Measurements from ENCODE around the gene MRGPRX1. TPM values are rescaled to one million over a fixed set of nuclear protein-coding genes. Genes with fewer than 3 reads are reported as not detected.
"Not testable (repeated sequence)": the region's sequence is repeated elsewhere in the genome, so short reads cannot be mapped to it uniquely, and the experiment has no call there.

Gene MRGPRX1
- total and polyA plus RNA-seq, 2 donors (not counting 3 experiments of a cell fraction or from before 2014, with no cell fraction given): not detected

GRCh38 chr11:18927550-18928322 is 11.5 kb downstream of the MRGPRX1 start:
- FAIRE-seq (no peak), DNase-seq (ENCODE audit: low read depth, low spot score) (no peak)
- Histone ChIP-seq H3K36me3 (ENCODE audit: control insufficient read depth in 2 of 2, extremely low read depth in 1 of 2, insufficient read depth in 2 of 2, low read length in 2 of 2) (no peaks in the 10 kb centered on the region), H3K4me1 (ENCODE audit: control insufficient read depth, extremely low read depth, insufficient read depth, low read length) (no peaks in the 10 kb centered on the region), H3K27ac (ENCODE audit: insufficient read depth, low read depth, low read length) (no peak overlapping the region), H3K27me3 (ENCODE audit: control insufficient read depth in 2 of 2, insufficient read depth in 2 of 2, low read length in 2 of 2) (peaks cover 0 to 4% of the 10 kb centered on the region in 2 experiments), H2AFZ (ENCODE audit: low read depth, low read length) (no peak overlapping the region), H3K79me2 (ENCODE audit: control insufficient read depth, insufficient read depth, low read length) (no peaks in the 10 kb centered on the region), H3K9me3 (replicated peaks; ENCODE audit: control insufficient read depth, insufficient read depth, low read length) (no peaks in the 10 kb centered on the region), H3K9ac (replicated peaks; ENCODE audit: extremely low read depth, insufficient read depth, low read length) (no peak overlapping the region), H3K9me1 (replicated peaks; ENCODE audit: control insufficient read depth, extremely low read depth, insufficient read depth, low read length) (no peaks in the 10 kb centered on the region), H4K20me1 (replicated peaks; ENCODE audit: control insufficient read depth, extremely low read depth, insufficient read depth, low read length) (no peaks in the 10 kb centered on the region), H3K4me2 (ENCODE audit: insufficient read depth, low read length) (no peak overlapping the region), H3K4me3 (replicated peaks in 1 of 3; ENCODE audit: insufficient read depth in 1 of 3, low read depth in 1 of 3, low read length in 3 of 3) (no peak overlapping the region)
- TF ChIP-seq POLR2A (IDR thresholded peaks at IDR 0.05; ENCODE audit: low read depth, low read length) (no peak), CTCF (IDR thresholded peaks at IDR 0.05; ENCODE audit: extremely low read depth in 1 of 2, insufficient read depth in 1 of 2, low read depth in 1 of 2, low read length in 2 of 2) (no peak), MYC (IDR thresholded peaks at IDR 0.05; ENCODE audit: low read depth, low read length) (no peak), FOS (IDR thresholded peaks at IDR 0.05; ENCODE audit: borderline replicate concordance, insufficient read depth, low read length) (no peak), GATA2 (IDR thresholded peaks at IDR 0.05; ENCODE audit: insufficient read depth, insufficient read length, low read depth, low read length) (no peak), POLR2AphosphoS5 (IDR thresholded peaks at IDR 0.05; ENCODE audit: insufficient read depth, low read depth, low read length) (no peak), EZH2 (IDR thresholded peaks at IDR 0.05; ENCODE audit: borderline replicate concordance, low read depth, low read length, severe bottlenecking) (no peak), JUN (IDR thresholded peaks at IDR 0.05; ENCODE audit: borderline replicate concordance, insufficient read depth, insufficient read length, low read depth) (no peak)
- TF ChIP-seq, protein P1, sequence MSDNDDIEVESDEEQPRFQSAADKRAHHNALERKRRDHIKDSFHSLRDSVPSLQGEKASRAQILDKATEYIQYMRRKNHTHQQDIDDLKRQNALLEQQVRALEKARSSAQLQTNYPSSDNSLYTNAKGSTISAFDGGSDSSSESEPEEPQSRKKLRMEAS (IDR thresholded peaks at IDR 0.05; ENCODE audit: insufficient read depth, insufficient read length): no peak
- BruUV-seq (replicated peaks): no TSS peak
- dilution Hi-C loops (cut with MboI; ENCODE audit: extremely low pct_ligation_motif_present, low sequenced_read_pairs) (no loop called here), intact Hi-C loops (cut with micrococcal nuclease) (no loop called here)
- ChIA-PET POLR2A (no interaction called here), CTCF (no interaction called here)

- H3K9me1 ChIP-seq (replicated peaks; ENCODE audit: control insufficient read depth, extremely low read depth, insufficient read depth, low read length); H3K4me1 ChIP-seq (ENCODE audit: control insufficient read depth, extremely low read depth, insufficient read depth, low read length); POLR2A ChIA-PET; H2AFZ ChIP-seq (ENCODE audit: low read depth, low read length); dilution Hi-C loops (cut with MboI; ENCODE audit: extremely low pct_ligation_motif_present, low sequenced_read_pairs); H3K4me2 ChIP-seq (ENCODE audit: insufficient read depth, low read length); H3K27ac ChIP-seq (ENCODE audit: insufficient read depth, low read depth, low read length); DNase-seq (ENCODE audit: low read depth, low spot score); H3K9me3 ChIP-seq (replicated peaks; ENCODE audit: control insufficient read depth, insufficient read depth, low read length); FAIRE-seq; H3K4me3 ChIP-seq (replicated peaks in 1 of 3; ENCODE audit: insufficient read depth in 1 of 3, low read depth in 1 of 3, low read length in 3 of 3); H4K20me1 ChIP-seq (replicated peaks; ENCODE audit: control insufficient read depth, extremely low read depth, insufficient read depth, low read length); CTCF ChIA-PET; BruUV-seq (replicated peaks); H3K36me3 ChIP-seq (ENCODE audit: control insufficient read depth in 2 of 2, extremely low read depth in 1 of 2, insufficient read depth in 2 of 2, low read length in 2 of 2); H3K9ac ChIP-seq (replicated peaks; ENCODE audit: extremely low read depth, insufficient read depth, low read length); H3K27me3 ChIP-seq (ENCODE audit: control insufficient read depth in 2 of 2, insufficient read depth in 2 of 2, low read length in 2 of 2); H3K79me2 ChIP-seq (ENCODE audit: control insufficient read depth, insufficient read depth, low read length); intact Hi-C loops (cut with micrococcal nuclease): not testable (repeated sequence)
Observed at GRCh38 chr11:18925426-18925825, 13.8 kb downstream of the MRGPRX1 start.

Data from endothelial cell of umbilical vein (primary cell).